OCI-LY3 (cell line): Measurements from ENCODE around the gene ADAT2.

Experiments used
- H2AFZ ChIP-seq: fragments of 200-600, 300-600 bp; shearing (Covaris generic); 2 replicates; pipeline ENCODE4 v1.6.0; 2014; ENCODE audit warnings: antibody characterized with exemption, low read depth, low read length
- H3K27ac ChIP-seq: fragments of 200-600, 300-600 bp; sonication (generic); 2 replicates; pipeline ENCODE4 v1.5.1; 2014; ENCODE audit warnings: mild to moderate bottlenecking, low read length, moderate library complexity, mixed read lengths
- H3K27me3 ChIP-seq: fragments of 200-600, 300-600 bp; sonication (generic); 2 replicates; pipeline ENCODE4 v1.6.1; 2014; ENCODE audit warnings: low read depth, low read length, mixed read lengths
- H3K36me3 ChIP-seq: fragments of 200-600, 300-600 bp; sonication (generic); replicated peaks from 2 replicates; pipeline ENCODE3; 2014; ENCODE audit warnings: low read depth, low read length, mixed read lengths
- H3K4me1 ChIP-seq: fragments of 300-600, 200-600 bp; sonication (generic); 2 replicates; pipeline ENCODE4 v1.6.1; 2014; ENCODE audit warnings: low read length, mixed read lengths
- H3K4me2 ChIP-seq: fragments of 200-600, 300-600 bp; sonication (generic); 2 replicates; pipeline ENCODE4 v1.6.1; 2014; ENCODE audit warnings: low read length, mixed read lengths
- H3K4me3 ChIP-seq: fragments of 300-600, 200-600 bp; sonication (generic); 2 replicates; pipeline ENCODE4 v1.5.1; 2014; ENCODE audit warnings: antibody characterized with exemption, mild to moderate bottlenecking, low read length, moderate library complexity
- H3K79me2 ChIP-seq: fragments of 300-600, 200-600 bp; shearing (Covaris generic); 2 replicates; pipeline ENCODE4 v1.6.1; 2014; ENCODE audit warnings: mild to moderate bottlenecking, low read length, mixed read lengths
- H3K9ac ChIP-seq: fragments of 300-600, 200-600 bp; shearing (Covaris generic); 2 replicates; pipeline ENCODE4 v1.6.0; 2014; ENCODE audit warnings: mild to moderate bottlenecking, low read length, moderate library complexity
- H3K9me3 ChIP-seq: fragments of 200-600, 300-600 bp; shearing (Covaris generic); 2 replicates; pipeline ENCODE4 v1.6.1; 2014; ENCODE audit warnings: low read length, mixed read lengths; ENCODE audit not compliant: insufficient read depth
- H4K20me1 ChIP-seq: fragments of 200-600, 300-600 bp; sonication (generic); 2 replicates; pipeline ENCODE4 v1.6.1; 2016; ENCODE audit warnings: low read length, mixed read lengths; ENCODE audit not compliant: insufficient read depth
- EZH2phosphoT487 ChIP-seq: fragments of 200-600 bp; shearing (Covaris generic); IDR thresholded peaks from 2 replicates; pipeline ENCODE4 v1.6.1; 2018; ENCODE audit warnings: antibody characterized with exemption, mixed run types, low read depth
- TF ChIP-seq, protein P1 (sequence below): fragments of 200-600, 300-600 bp; sonication (generic); IDR thresholded peaks from 2 replicates; pipeline ENCODE4 v1.5.1; 2014; ENCODE audit warnings: antibody characterized with exemption, low read length, low read depth

Gene ADAT2

GRCh38 chr6:143465546-143465945, 15.1 kb upstream of the ADAT2 start:
- Histone ChIP-seq H3K4me1 (no peaks in the 10 kb centered on the region), H3K27ac (no peak overlapping the region), H3K9ac (no peak overlapping the region), H3K9me3 (no peaks in the 10 kb centered on the region), H2AFZ (no peak overlapping the region), H3K4me2 (no peak overlapping the region), H3K79me2 (no peaks in the 10 kb centered on the region), H3K4me3 (no peak overlapping the region), H4K20me1 (no peaks in the 10 kb centered on the region), H3K36me3 (no peaks in the 10 kb centered on the region), H3K27me3 (no peaks in the 10 kb centered on the region)
- no peak for TF ChIP-seq EZH2phosphoT487
- TF ChIP-seq, protein P1, sequence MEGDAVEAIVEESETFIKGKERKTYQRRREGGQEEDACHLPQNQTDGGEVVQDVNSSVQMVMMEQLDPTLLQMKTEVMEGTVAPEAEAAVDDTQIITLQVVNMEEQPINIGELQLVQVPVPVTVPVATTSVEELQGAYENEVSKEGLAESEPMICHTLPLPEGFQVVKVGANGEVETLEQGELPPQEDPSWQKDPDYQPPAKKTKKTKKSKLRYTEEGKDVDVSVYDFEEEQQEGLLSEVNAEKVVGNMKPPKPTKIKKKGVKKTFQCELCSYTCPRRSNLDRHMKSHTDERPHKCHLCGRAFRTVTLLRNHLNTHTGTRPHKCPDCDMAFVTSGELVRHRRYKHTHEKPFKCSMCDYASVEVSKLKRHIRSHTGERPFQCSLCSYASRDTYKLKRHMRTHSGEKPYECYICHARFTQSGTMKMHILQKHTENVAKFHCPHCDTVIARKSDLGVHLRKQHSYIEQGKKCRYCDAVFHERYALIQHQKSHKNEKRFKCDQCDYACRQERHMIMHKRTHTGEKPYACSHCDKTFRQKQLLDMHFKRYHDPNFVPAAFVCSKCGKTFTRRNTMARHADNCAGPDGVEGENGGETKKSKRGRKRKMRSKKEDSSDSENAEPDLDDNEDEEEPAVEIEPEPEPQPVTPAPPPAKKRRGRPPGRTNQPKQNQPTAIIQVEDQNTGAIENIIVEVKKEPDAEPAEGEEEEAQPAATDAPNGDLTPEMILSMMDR: no peak

GRCh38 chr6:143457563-143458359, 7.3 kb upstream of the ADAT2 start:
- Histone ChIP-seq H3K9me3 (no peaks in the 10 kb centered on the region), H3K9ac (no peak overlapping the region), H3K27me3 (no peaks in the 10 kb centered on the region), H3K4me2 (no peak overlapping the region), H2AFZ (no peak overlapping the region), H4K20me1 (no peaks in the 10 kb centered on the region), H3K36me3 (peaks cover 4% of the 10 kb centered on the region), H3K4me1 (peaks cover 13% of the 10 kb centered on the region), H3K4me3 (no peak overlapping the region), H3K27ac (no peak overlapping the region), H3K79me2 (peaks cover 18% of the 10 kb centered on the region)
- TF ChIP-seq, protein P1: no peak
- TF ChIP-seq EZH2phosphoT487: no peak

GRCh38 chr6:143451531-143451930, 1.0 kb upstream of the ADAT2 start:
- H3K9ac ChIP-seq: peak overlapping the region; percentile 84
- H3K79me2 ChIP-seq: peaks cover 74% of the 10 kb centered on the region
- H3K4me1 ChIP-seq: peaks cover 27% of the 10 kb centered on the region
- H3K9me3 ChIP-seq: no peaks in the 10 kb centered on the region
- no peaks in the 10 kb centered on the region for H4K20me1 ChIP-seq
- peak overlapping the region; percentile 97 for H3K4me3 ChIP-seq
- peak overlapping the region; percentile 88 for H3K4me2 ChIP-seq
- H3K27me3 ChIP-seq: no peaks in the 10 kb centered on the region
- H2AFZ ChIP-seq: peak overlapping the region; percentile 74; the same call in 1 of the 2 replicates
- H3K36me3 ChIP-seq: no peaks in the 10 kb centered on the region
- H3K27ac ChIP-seq: no peak overlapping the region
- no peak for TF ChIP-seq EZH2phosphoT487
- TF ChIP-seq, protein P1: no peak

DNA sequence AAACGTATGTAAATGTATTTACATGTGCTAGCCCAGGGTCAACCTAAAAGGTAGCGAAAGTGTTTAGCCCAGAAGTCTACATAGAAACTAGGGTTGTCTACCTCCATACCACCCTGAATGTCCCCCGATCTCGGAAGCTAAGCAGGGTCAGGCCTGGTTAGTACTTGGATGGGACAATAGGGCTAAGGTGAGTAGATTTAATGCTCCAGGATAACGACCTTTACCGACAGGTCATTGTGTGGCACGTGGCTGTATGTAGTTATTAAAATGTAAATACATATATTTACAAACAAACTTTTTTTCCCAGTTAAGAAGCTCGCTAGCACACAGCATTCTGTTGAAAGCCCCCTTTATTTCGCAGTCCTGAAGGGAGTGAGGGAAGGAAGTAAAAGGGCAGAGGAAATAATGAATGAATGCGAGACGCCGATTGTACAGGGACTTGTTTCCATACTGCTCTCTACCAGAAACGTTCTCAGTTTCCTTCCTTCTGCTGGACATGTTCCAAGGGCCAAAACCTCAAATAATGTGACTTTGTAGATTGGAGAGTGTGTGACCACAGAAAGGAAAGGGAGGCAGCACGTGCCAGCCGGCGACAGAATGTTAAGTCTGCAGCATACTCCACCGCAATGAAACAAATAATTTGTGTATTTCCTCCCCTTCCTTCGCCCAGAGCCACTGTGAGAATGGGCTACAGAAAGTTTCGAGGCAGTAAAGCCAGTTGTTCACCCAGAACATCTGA, 612 bp downstream of the ADAT2 start:
- Histone ChIP-seq H3K27ac (peak overlapping the region; percentile 70), H3K4me3 (peak overlapping the region; percentile 97), H3K4me2 (peak overlapping the region; percentile 72), H3K36me3 (no peaks in the 10 kb centered on the region), H3K79me2 (peaks cover 82% of the 10 kb centered on the region), H3K9ac (peak overlapping the region; percentile 92), H3K9me3 (no peaks in the 10 kb centered on the region), H3K27me3 (no peaks in the 10 kb centered on the region), H3K4me1 (peaks cover 26% of the 10 kb centered on the region), H2AFZ (peak overlapping the region; percentile 96), H4K20me1 (no peaks in the 10 kb centered on the region)
- TF ChIP-seq EZH2phosphoT487: no peak
- TF ChIP-seq, protein P1: no peak
